H9 (cell line): ENCODE data around the gene TRAIP. TPM values are rescaled to one million over a fixed set of nuclear protein-coding genes. Genes with fewer than 3 reads are reported as not detected.

Experiments
- DNase-seq: peaks from one replicate; pipeline ENCODE4 v3.0.0-alpha.2; 2017
- H2AFZ ChIP-seq: one replicate; pipeline ENCODE4 v1.6.1; 2013; ENCODE audit warnings: mild to moderate bottlenecking, low read length, control low read depth, moderate library complexity
- H2AK5ac ChIP-seq: 2 replicates; pipeline ENCODE4 v1.6.1; 2013; ENCODE audit warnings: low read length, control low read depth, mixed read lengths; ENCODE audit not compliant: insufficient read length
- H2BK120ac ChIP-seq: one replicate; pipeline ENCODE4 v1.6.1; 2013; ENCODE audit warnings: low read depth, mild to moderate bottlenecking, low read length, control low read depth, inconsistent platforms; ENCODE audit not compliant: poor library complexity, severe bottlenecking
- H2BK12ac ChIP-seq: 2 replicates; pipeline ENCODE4 v1.6.1; 2013; ENCODE audit warnings: low read length, control low read depth, mixed read lengths, low read depth; ENCODE audit not compliant: insufficient read length
- H2BK15ac ChIP-seq: 2 replicates; pipeline ENCODE4 v1.6.1; 2013; ENCODE audit warnings: low read depth, low read length, control low read depth
- H2BK20ac ChIP-seq: one replicate; pipeline ENCODE4 v1.6.1; 2013; ENCODE audit warnings: low read depth, mild to moderate bottlenecking, low read length, control low read depth, inconsistent platforms; ENCODE audit not compliant: poor library complexity, severe bottlenecking
- H2BK5ac ChIP-seq: 2 replicates; pipeline ENCODE4 v1.6.1; 2013; ENCODE audit warnings: low read length, control low read depth, mixed read lengths; ENCODE audit not compliant: insufficient read length
- H3K14ac ChIP-seq: 2 replicates; pipeline ENCODE4 v1.6.1; 2013; ENCODE audit warnings: low read length, control low read depth; ENCODE audit not compliant: insufficient read depth
- H3K18ac ChIP-seq: 2 replicates; pipeline ENCODE4 v1.6.1; 2013; ENCODE audit warnings: low read depth, mild to moderate bottlenecking, mixed read lengths, low read length, control low read depth; ENCODE audit not compliant: insufficient read length
- H3K23ac ChIP-seq: 2 replicates; pipeline ENCODE4 v1.6.1; 2013; ENCODE audit warnings: low read length, control low read depth, mixed read lengths, low read depth; ENCODE audit not compliant: insufficient read length
- H3K23me2 ChIP-seq: 2 replicates; pipeline ENCODE4 v1.6.1; 2013; ENCODE audit warnings: low read depth, mild to moderate bottlenecking, mixed read lengths, low read length, control low read depth; ENCODE audit not compliant: insufficient read length, poor library complexity, severe bottlenecking
- H3K27ac ChIP-seq: 2 replicates; pipeline ENCODE4 v1.5.1; 2013; ENCODE audit warnings: low read length, control low read depth, mixed read lengths, low read depth; ENCODE audit not compliant: insufficient read length
- H3K27me3 ChIP-seq: 2 replicates; pipeline ENCODE4 v1.6.1; 2013; ENCODE audit warnings: low read length, control low read depth, inconsistent platforms; ENCODE audit not compliant: insufficient read depth
- H3K4ac ChIP-seq: 2 replicates; pipeline ENCODE4 v1.6.1; 2013; ENCODE audit warnings: low read depth, mild to moderate bottlenecking, control low read depth, inconsistent platforms, low read length, moderate library complexity
- H3K4me1 ChIP-seq: 2 replicates; pipeline ENCODE4 v1.6.1; 2013; ENCODE audit warnings: low read length, control low read depth, inconsistent platforms; ENCODE audit not compliant: insufficient read depth
- H3K4me2 ChIP-seq: 2 replicates; pipeline ENCODE4 v1.6.1; 2013; ENCODE audit warnings: low read length, control low read depth, mixed read lengths; ENCODE audit not compliant: insufficient read length, insufficient read depth
- H3K56ac ChIP-seq: 2 replicates; pipeline ENCODE4 v1.6.1; 2013; ENCODE audit warnings: low read depth, mild to moderate bottlenecking, mixed read lengths, low read length, control low read depth; ENCODE audit not compliant: insufficient read length
- H3K79me1 ChIP-seq: 2 replicates; pipeline ENCODE4 v1.6.1; 2013; ENCODE audit warnings: low read depth, mild to moderate bottlenecking, moderate library complexity, low read length, control low read depth, inconsistent platforms; ENCODE audit not compliant: insufficient read depth, poor library complexity, severe bottlenecking
- H3K79me2 ChIP-seq: 2 replicates; pipeline ENCODE4 v1.6.1; 2013; ENCODE audit warnings: low read length, control low read depth, inconsistent platforms; ENCODE audit not compliant: insufficient read depth
- H3K9ac ChIP-seq: 2 replicates; pipeline ENCODE4 v1.6.1; 2013; ENCODE audit warnings: low read length, control low read depth, mixed read lengths; ENCODE audit not compliant: insufficient read length; ENCODE audit errors: extremely low read depth
- H3K9me3 ChIP-seq: one replicate; pipeline ENCODE4 v1.6.1; 2013; ENCODE audit warnings: low read depth, low read length, inconsistent platforms; ENCODE audit not compliant: control insufficient read depth
- H3T11ph ChIP-seq: one replicate; pipeline ENCODE4 v1.6.1; 2013; ENCODE audit warnings: mild to moderate bottlenecking, low read length, control low read depth, inconsistent platforms
- H4K20me1 ChIP-seq: one replicate; pipeline ENCODE4 v1.6.1; 2013; ENCODE audit not compliant: control insufficient read depth, insufficient read length, insufficient read depth
- H4K5ac ChIP-seq: 2 replicates; pipeline ENCODE4 v1.6.1; 2013; ENCODE audit warnings: low read depth, mild to moderate bottlenecking, mixed read lengths, low read length, control low read depth; ENCODE audit not compliant: insufficient read length
- H4K8ac ChIP-seq: replicated peaks from 2 replicates; pipeline ENCODE4 v1.6.1; 2013; ENCODE audit warnings: low read length, control low read depth, mixed read lengths, low read depth; ENCODE audit not compliant: insufficient read length
- H4K91ac ChIP-seq: 2 replicates; pipeline ENCODE4 v1.6.1; 2013; ENCODE audit warnings: low read depth, mild to moderate bottlenecking, moderate library complexity, mixed read lengths, low read length, control low read depth; ENCODE audit not compliant: insufficient read length
- H3K27ac Mint-ChIP-seq, 3 experiments: 2 replicates in 2 of 3; 3 replicates in 1 of 3; pipeline ENCODE4 v1.8.0; 2020 to 2021; ENCODE audit warnings: mixed read lengths in 3 of 3, mild to moderate bottlenecking in 1 of 3, moderate library complexity in 1 of 3
- H3K27me3 Mint-ChIP-seq: 2 replicates; pipeline ENCODE4 v1.8.0; 2021; ENCODE audit warnings: low read depth, mild to moderate bottlenecking, moderate library complexity, mixed read lengths
- H3K36me3 Mint-ChIP-seq, 3 experiments: 2 replicates in 2 of 3; 3 replicates in 1 of 3; pipeline ENCODE4 v1.8.0; 2020 to 2021; ENCODE audit warnings: low read depth in 3 of 3, mixed read lengths in 3 of 3; ENCODE audit not compliant: insufficient read depth in 1 of 3
- H3K4me1 Mint-ChIP-seq, 2 experiments: 2 replicates each; pipeline ENCODE4 v1.8.0; 2020; ENCODE audit warnings: mixed read lengths in 2 of 2
- H3K4me3 Mint-ChIP-seq, 2 experiments: 2 replicates in 1 of 2; 3 replicates in 1 of 2; pipeline ENCODE4 v1.8.0; 2020 to 2021; ENCODE audit warnings: mild to moderate bottlenecking in 2 of 2, mixed read lengths in 2 of 2, moderate library complexity in 1 of 2
- H3K9me3 Mint-ChIP-seq, 2 experiments: 2 replicates in 1 of 2; 3 replicates in 1 of 2; pipeline ENCODE4 v1.8.0; 2020; ENCODE audit warnings: mild to moderate bottlenecking in 2 of 2, mixed read lengths in 2 of 2, moderate library complexity in 1 of 2
- WGBS: extraction: QIAGEN DNeasy Blood & Tissue Kit; methylation state at CpG from one replicate; pipeline ENCODE4 v1.1.7; 2013; ENCODE audit warnings: missing lambda C conversion rate, low lambda C conversion rate, mixed read lengths; ENCODE audit not compliant: insufficient read length; ENCODE audit errors: extremely low coverage; 5-methylcytosine and 5-hydroxymethylcytosine counted together
- total RNA-seq: library from RNA; stranded (reverse); gene quantifications from 2 replicates; pipeline ENCODE4 v1.2.1, GENCODE V29; 2021
- TF ChIP-seq, protein P1 (sequence below): fragments of 200-600 bp; sonication (generic); conservative IDR thresholded peaks from 3 replicates; pipeline ENCODE4 v1.8.0; 2021; ENCODE audit warnings: antibody characterized with exemption, mild to moderate bottlenecking

TRAIP gene
- total RNA-seq, 1 experiment from 2014 or later = 36.7 TPM

DNA sequence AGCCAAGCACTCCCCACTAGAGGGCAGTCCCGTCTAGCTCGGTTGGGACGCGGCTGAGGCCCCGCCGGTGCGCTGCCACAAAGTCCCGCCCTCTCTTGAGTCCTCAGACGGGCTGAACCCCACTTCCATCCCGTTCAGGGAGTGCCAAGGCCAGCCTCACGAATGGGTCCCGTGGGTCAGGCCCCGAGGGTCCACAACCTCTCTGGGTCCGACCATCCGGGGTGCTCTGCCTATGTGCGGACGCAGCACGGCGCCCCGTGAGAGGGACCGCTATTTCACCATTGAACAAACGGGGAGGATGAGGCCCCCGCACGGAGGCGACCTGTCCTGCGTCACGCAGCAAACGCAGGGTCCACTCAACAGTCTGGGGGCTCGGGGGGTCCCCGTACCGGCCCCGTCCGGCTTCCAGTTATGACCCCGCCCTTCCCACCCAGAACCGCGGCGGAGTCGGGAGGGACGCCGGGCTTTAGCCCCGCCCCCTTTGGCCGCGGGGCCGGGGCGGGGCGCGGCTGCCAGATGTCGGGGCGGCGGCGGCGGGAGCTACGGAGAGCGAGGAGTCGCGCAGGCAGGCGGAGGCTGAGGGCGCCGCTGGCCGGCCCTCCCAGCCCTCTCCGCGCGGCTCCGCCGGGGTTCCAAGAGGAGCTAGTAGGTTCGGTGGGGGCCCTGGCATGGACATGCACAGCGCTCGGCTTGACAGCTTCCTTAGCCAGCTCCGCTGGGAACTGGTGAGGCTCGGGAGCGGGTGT lies 53.5 kb downstream of the TRAIP start, which contains the start of gene INKA1:
Gene INKA1 (plus strand): TSS at position 543 of the 746 bp plus-strand sequence. CDS start 132 bp downstream, at position 675.
- H2BK15ac ChIP-seq = no peak within 1 kb of the TSS
- H4K8ac ChIP-seq = no peak within 1 kb of the TSS
- TF ChIP-seq, protein P1, sequence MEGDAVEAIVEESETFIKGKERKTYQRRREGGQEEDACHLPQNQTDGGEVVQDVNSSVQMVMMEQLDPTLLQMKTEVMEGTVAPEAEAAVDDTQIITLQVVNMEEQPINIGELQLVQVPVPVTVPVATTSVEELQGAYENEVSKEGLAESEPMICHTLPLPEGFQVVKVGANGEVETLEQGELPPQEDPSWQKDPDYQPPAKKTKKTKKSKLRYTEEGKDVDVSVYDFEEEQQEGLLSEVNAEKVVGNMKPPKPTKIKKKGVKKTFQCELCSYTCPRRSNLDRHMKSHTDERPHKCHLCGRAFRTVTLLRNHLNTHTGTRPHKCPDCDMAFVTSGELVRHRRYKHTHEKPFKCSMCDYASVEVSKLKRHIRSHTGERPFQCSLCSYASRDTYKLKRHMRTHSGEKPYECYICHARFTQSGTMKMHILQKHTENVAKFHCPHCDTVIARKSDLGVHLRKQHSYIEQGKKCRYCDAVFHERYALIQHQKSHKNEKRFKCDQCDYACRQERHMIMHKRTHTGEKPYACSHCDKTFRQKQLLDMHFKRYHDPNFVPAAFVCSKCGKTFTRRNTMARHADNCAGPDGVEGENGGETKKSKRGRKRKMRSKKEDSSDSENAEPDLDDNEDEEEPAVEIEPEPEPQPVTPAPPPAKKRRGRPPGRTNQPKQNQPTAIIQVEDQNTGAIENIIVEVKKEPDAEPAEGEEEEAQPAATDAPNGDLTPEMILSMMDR = peak; percentile 95
- H3K23ac ChIP-seq = no peak within 1 kb of the TSS
- H3T11ph ChIP-seq = no peak within 1 kb of the TSS
- H2BK12ac ChIP-seq = no peak within 1 kb of the TSS
- no peak within 1 kb of the TSS for H3K27ac ChIP-seq
- no peaks in the 10 kb centered on the region; the same call in 1 of the 2 replicates for H3K27me3 ChIP-seq
- H2BK5ac ChIP-seq = no peak within 1 kb of the TSS
- peaks cover 14% of the 10 kb centered on the region for H3K23me2 ChIP-seq
- H3K9ac ChIP-seq = no peak within 1 kb of the TSS
- H3K4me2 ChIP-seq = peak within 1 kb of the TSS; percentile 37
- H3K79me2 ChIP-seq = no peaks in the 10 kb centered on the region
- no peak within 1 kb of the TSS; the same call in 1 of the 2 replicates for H3K14ac ChIP-seq
- H2AK5ac ChIP-seq = no peak within 1 kb of the TSS
- no peaks in the 10 kb centered on the region for H3K9me3 ChIP-seq
- H3K4me1 Mint-ChIP-seq = peaks cover 31% of the 10 kb centered on the region in 2 experiments
- H4K20me1 ChIP-seq = no peaks in the 10 kb centered on the region
- H3K18ac ChIP-seq = no peak within 1 kb of the TSS
- H2AFZ ChIP-seq = no peak within 1 kb of the TSS
- WGBS = no CpG with 5 or more reads among the region's 71 CpGs
- DNase-seq = peak; percentile 91
- H2BK120ac ChIP-seq = no peak within 1 kb of the TSS
- peaks cover 8% of the 10 kb centered on the region; the same call in 1 of the 2 replicates for H3K4me1 ChIP-seq
- no peaks in the 10 kb centered on the region for H3K36me3 Mint-ChIP-seq
- H4K91ac ChIP-seq = no peak within 1 kb of the TSS
- no peak within 1 kb of the TSS for H3K27ac Mint-ChIP-seq
- no peaks in the 10 kb centered on the region for H3K9me3 Mint-ChIP-seq
- no peak within 1 kb of the TSS for H3K4ac ChIP-seq
- H3K56ac ChIP-seq = no peak within 1 kb of the TSS
- H3K4me3 Mint-ChIP-seq = peak within 1 kb of the TSS; percentile 79 to 88
- H4K5ac ChIP-seq = no peak within 1 kb of the TSS
- H3K79me1 ChIP-seq = no peaks in the 10 kb centered on the region
- peaks cover 46% of the 10 kb centered on the region for H3K27me3 Mint-ChIP-seq
- H2BK20ac ChIP-seq = no peak within 1 kb of the TSS
